ENCODE results near the gene TEAD1.
A peak's percentile ranks its signal among the peaks of the same experiment; 100 is the strongest.
"Not testable (repeated sequence)": the region's sequence is repeated elsewhere in the genome, so short reads cannot be mapped to it uniquely, and the experiment has no call there.

Gene TEAD1

GRCh38 chr11:12744826-12745502 lies 70.7 kb downstream of the TEAD1 start:
- no peak for DNase-seq

- DNase-seq: no peak
Observed at GRCh38 chr11:12745787-12746186, 71.6 kb downstream of the TEAD1 start.

- DNase-seq: peak; percentile 53
Observed at GRCh38 chr11:12746593-12747097, 72.4 kb downstream of the TEAD1 start.

GRCh38 chr11:12748561-12748960 lies 74.3 kb downstream of the TEAD1 start:
- no peak for DNase-seq

- DNase-seq: no peak
Observed at GRCh38 chr11:12749442-12749841, 75.2 kb downstream of the TEAD1 start.

GRCh38 chr11:12750181-12750580 lies 76.0 kb downstream of the TEAD1 start:
- DNase-seq: no peak

- DNase-seq: no peak
Observed at GRCh38 chr11:12752868-12753524, 78.8 kb downstream of the TEAD1 start.

- no peak for DNase-seq
Observed at GRCh38 chr11:12754021-12754420, 79.8 kb downstream of the TEAD1 start.

GRCh38 chr11:12754582-12755234 lies 80.5 kb downstream of the TEAD1 start:
- DNase-seq: peak; percentile 41

GRCh38 chr11:12755510-12756453 lies 81.6 kb downstream of the TEAD1 start:
- no peak for DNase-seq

GRCh38 chr11:12756454-12756806 lies 82.2 kb downstream of the TEAD1 start:
- DNase-seq: no peak

GRCh38 chr11:12756867-12757266 lies 82.6 kb downstream of the TEAD1 start:
- DNase-seq: no peak

GRCh38 chr11:12757416-12757815 lies 83.2 kb downstream of the TEAD1 start:
- no peak for DNase-seq

- DNase-seq: not testable (repeated sequence)
Observed at GRCh38 chr11:12758117-12758516, 83.9 kb downstream of the TEAD1 start.

GRCh38 chr11:12761029-12761428 lies 86.8 kb downstream of the TEAD1 start:
- DNase-seq: no peak

- no peak for DNase-seq
Observed at GRCh38 chr11:12762278-12762677, 88.1 kb downstream of the TEAD1 start.

GRCh38 chr11:12762696-12763324 lies 88.6 kb downstream of the TEAD1 start:
- peak; percentile 77 for DNase-seq

- no peak for DNase-seq
Observed at GRCh38 chr11:12764187-12764914, 90.1 kb downstream of the TEAD1 start.

GRCh38 chr11:12765428-12765827 lies 91.2 kb downstream of the TEAD1 start:
- peak; percentile 76 for DNase-seq

GRCh38 chr11:12767027-12767426 lies 92.8 kb downstream of the TEAD1 start:
- no peak for DNase-seq

GRCh38 chr11:12767577-12767976 lies 93.4 kb downstream of the TEAD1 start:
- DNase-seq: no peak

All from NCI-H774 (cell line).